Measurements from ENCODE around the gene PRKCE. TPM values are rescaled to one million over a fixed set of nuclear protein-coding genes. Genes with fewer than 3 reads are reported as not detected.

The PRKCE gene
- total RNA-seq, 1 donor from 2014 or later = 24.2 TPM

DNA sequence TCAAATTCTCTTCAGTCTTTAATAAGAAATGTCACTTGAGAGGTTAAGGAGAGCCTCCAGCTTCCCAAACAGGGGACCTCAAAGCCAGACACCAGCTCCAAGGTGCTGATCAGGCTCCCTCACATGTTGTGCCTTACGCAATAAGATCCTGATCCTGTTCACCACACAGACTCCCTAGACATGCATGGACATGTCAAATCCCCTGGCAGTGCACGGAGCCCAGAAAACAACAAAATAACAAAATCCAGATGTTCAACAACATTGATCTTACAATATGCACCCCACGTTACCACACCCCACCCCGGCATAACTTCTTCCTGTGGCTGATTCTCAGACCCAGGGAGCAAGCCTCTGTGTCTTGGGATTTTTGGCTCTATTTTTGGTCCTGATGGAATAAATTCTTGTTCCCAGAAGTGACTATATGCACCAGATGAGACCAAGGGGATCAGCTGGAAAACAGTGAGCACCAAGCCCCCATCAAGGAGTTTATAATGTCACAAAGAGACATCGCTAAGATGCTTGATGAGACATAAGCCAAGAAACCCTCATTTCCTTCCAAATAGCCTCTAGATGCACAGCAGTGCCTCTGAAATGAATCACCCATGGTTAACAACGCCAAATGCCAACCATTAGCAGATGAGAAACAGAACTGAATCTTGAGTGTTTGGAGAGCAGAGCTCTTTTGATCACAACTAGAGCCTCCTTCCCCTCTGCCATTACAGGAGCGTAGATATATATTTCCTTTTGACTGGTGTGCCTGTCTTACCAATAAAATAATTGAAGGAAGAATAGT lies 198.2 kb downstream of the PRKCE start:
- peaks cover 7% of the 10 kb centered on the region for H3K27me3 Mint-ChIP-seq (ENCODE audit: unreplicated experiment)
- no peaks in the 10 kb centered on the region for H3K4me1 Mint-ChIP-seq (ENCODE audit: unreplicated experiment)
- TF ChIP-seq, protein P1, sequence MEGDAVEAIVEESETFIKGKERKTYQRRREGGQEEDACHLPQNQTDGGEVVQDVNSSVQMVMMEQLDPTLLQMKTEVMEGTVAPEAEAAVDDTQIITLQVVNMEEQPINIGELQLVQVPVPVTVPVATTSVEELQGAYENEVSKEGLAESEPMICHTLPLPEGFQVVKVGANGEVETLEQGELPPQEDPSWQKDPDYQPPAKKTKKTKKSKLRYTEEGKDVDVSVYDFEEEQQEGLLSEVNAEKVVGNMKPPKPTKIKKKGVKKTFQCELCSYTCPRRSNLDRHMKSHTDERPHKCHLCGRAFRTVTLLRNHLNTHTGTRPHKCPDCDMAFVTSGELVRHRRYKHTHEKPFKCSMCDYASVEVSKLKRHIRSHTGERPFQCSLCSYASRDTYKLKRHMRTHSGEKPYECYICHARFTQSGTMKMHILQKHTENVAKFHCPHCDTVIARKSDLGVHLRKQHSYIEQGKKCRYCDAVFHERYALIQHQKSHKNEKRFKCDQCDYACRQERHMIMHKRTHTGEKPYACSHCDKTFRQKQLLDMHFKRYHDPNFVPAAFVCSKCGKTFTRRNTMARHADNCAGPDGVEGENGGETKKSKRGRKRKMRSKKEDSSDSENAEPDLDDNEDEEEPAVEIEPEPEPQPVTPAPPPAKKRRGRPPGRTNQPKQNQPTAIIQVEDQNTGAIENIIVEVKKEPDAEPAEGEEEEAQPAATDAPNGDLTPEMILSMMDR (IDR thresholded peaks at IDR 0.05; ENCODE audit: unreplicated experiment) = no peak

DNA sequence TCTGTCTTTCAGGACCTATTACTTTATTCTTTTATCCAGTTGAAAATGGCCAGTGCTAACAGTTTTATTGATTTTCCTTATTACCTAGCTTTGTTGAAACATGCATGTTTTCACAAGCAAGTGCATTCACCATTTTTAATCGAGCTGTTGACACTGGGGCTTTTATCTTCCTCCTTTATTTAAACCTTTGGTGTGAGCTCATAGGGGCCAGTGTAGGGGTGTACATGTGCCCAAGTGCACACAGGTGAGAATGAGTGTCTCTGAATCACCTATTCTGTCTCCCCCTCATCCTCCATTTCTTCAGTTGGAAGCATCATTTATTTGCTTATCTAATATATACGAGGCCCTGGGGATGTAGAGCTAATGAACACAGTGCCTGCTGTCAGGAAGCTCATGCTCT lies 199.1 kb downstream of the PRKCE start:
- H3K9me3 Mint-ChIP-seq (ENCODE audit: unreplicated experiment) = no peaks in the 10 kb centered on the region
- peaks cover 7% of the 10 kb centered on the region for H3K27me3 Mint-ChIP-seq (ENCODE audit: unreplicated experiment)
- TF ChIP-seq, protein P1 (IDR thresholded peaks at IDR 0.05; ENCODE audit: unreplicated experiment) = no peak
- no peak for DNase-seq (ENCODE audit: low spot score)
- H3K27ac Mint-ChIP-seq (ENCODE audit: unreplicated experiment) = no peak overlapping the region
- H3K36me3 Mint-ChIP-seq (ENCODE audit: low read depth, unreplicated experiment) = no peaks in the 10 kb centered on the region
- no peak overlapping the region for H3K4me3 Mint-ChIP-seq (ENCODE audit: unreplicated experiment)
- peaks cover 6% of the 10 kb centered on the region for H3K4me1 Mint-ChIP-seq (ENCODE audit: unreplicated experiment)

More for the DNA sequence above, 198.2 kb downstream of the PRKCE start:
- Mint-ChIP-seq H3K27ac (ENCODE audit: unreplicated experiment) (no peak overlapping the region), H3K4me3 (ENCODE audit: unreplicated experiment) (no peak overlapping the region), H3K9me3 (ENCODE audit: unreplicated experiment) (no peaks in the 10 kb centered on the region), H3K36me3 (ENCODE audit: low read depth, unreplicated experiment) (no peaks in the 10 kb centered on the region)
- no peak for DNase-seq (ENCODE audit: low spot score)

DNA sequence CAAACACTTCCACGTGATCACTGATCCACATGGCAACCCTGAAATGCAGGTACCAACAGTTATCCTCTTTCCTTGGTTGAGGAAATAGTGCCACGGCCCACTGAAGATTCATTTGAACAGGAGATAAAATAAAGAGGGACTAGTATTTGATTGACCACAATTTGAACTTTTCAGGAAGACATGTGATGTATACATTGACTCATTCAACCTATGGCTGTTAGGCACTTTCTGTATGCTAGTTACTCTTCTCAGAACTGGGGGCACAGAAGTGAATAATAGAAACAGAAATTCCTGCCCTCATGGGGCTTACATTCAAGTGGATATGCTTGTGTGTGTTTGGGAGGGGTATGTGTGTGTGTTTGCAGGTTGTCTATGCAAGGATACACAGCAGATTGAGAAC lies 199.6 kb downstream of the PRKCE start:
- Mint-ChIP-seq H3K4me1 (ENCODE audit: unreplicated experiment) (peaks cover 9% of the 10 kb centered on the region), H3K27me3 (ENCODE audit: unreplicated experiment) (peaks cover 4% of the 10 kb centered on the region), H3K36me3 (ENCODE audit: low read depth, unreplicated experiment) (no peaks in the 10 kb centered on the region), H3K27ac (ENCODE audit: unreplicated experiment) (no peak overlapping the region), H3K4me3 (ENCODE audit: unreplicated experiment) (no peak overlapping the region), H3K9me3 (ENCODE audit: unreplicated experiment) (no peaks in the 10 kb centered on the region)
- TF ChIP-seq, protein P1 (IDR thresholded peaks at IDR 0.05; ENCODE audit: unreplicated experiment) = no peak
- DNase-seq (ENCODE audit: low spot score) = no peak

DNA sequence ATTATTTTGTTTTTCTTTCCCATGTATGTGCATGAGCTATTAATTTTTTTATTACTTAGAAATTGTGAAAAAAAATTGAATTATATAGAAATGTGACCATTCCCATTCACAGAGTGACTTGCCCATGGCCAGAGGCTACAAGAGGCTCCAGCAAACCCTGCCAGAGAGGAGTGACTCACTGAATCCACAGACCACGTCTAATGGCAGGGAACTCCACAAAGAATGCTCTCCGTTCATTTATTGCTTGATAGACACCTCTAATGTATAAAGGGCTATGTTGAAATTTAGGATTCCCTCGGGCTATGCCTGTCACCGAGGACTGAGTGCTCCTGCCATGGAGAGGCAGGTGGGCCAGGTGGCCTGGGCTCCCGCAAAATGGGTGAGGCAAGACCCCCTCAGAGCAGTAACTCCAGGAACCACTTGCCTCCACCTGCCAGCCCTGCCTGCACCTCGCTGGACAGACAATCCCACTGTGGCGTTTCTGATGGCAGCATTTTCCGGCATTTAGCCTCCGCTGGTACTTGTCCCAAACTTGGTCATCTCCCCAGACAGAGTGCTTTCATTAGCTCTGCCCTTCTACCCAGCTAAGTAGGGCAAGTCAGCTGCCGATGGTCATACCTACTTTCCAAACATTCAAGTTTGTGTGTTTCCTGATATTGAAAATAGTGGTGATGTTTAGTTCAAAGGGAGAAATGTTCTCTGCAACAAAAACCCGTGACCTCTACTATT lies 200.3 kb downstream of the PRKCE start:
- H3K27me3 Mint-ChIP-seq (ENCODE audit: unreplicated experiment) = peaks cover 1% of the 10 kb centered on the region
- TF ChIP-seq, protein P1 (IDR thresholded peaks at IDR 0.05; ENCODE audit: unreplicated experiment) = no peak
- no peak overlapping the region for H3K27ac Mint-ChIP-seq (ENCODE audit: unreplicated experiment)
- DNase-seq (ENCODE audit: low spot score) = no peak
- H3K9me3 Mint-ChIP-seq (ENCODE audit: unreplicated experiment) = no peaks in the 10 kb centered on the region
- H3K4me3 Mint-ChIP-seq (ENCODE audit: unreplicated experiment) = no peak overlapping the region
- H3K4me1 Mint-ChIP-seq (ENCODE audit: unreplicated experiment) = peaks cover 13% of the 10 kb centered on the region
- H3K36me3 Mint-ChIP-seq (ENCODE audit: low read depth, unreplicated experiment) = no peaks in the 10 kb centered on the region

Measured in endothelial cell (in vitro differentiated cells).